OCI-LY7 (cell line): ENCODE measurements around the gene HTR3D. TPM values are rescaled to one million over a fixed set of nuclear protein-coding genes. Genes with fewer than 3 reads are reported as not detected.
"Not testable (repeated sequence)": the region's sequence is repeated elsewhere in the genome, so short reads cannot be mapped to it uniquely, and the experiment has no call there.

Experiments used
- BruUV-seq: library from RNA; stranded (reverse); fragments of 400-500 nt; replicated peaks from 2 replicates; lab custom pipeline; 2021; lab: Mats Ljungman, UMichigan
- CTCF ChIA-PET: fragments of 300-600 bp; sonication (Branson Sonifier 250); formaldehyde crosslinking; loops from one replicate; lab custom pipeline; 2022; ENCODE audit warnings: antibody characterized with exemption; ENCODE audit not compliant: unreplicated experiment; lab: Charles Lee
- POLR2A ChIA-PET: fragments of 300-600 bp; sonication (Branson Sonifier 250); formaldehyde crosslinking; loops from one replicate; lab custom pipeline; 2022; ENCODE audit warnings: antibody characterized with exemption; lab: Charles Lee
- DNase-seq: peaks from one replicate; pipeline ENCODE4 v3.0.0-alpha.2; 2015; ENCODE audit warnings: low spot score
- H2AFZ ChIP-seq: fragments of 200-600 bp; sonication (generic), shearing (Covaris generic); 2 replicates; pipeline ENCODE4 v1.6.1; 2014; ENCODE audit warnings: mild to moderate bottlenecking, antibody characterized with exemption, low read length, moderate library complexity
- H3K27ac ChIP-seq: fragments of 200-600 bp; sonication (generic); 2 replicates; pipeline ENCODE4 v1.5.1; 2014; ENCODE audit warnings: mixed run types, low read depth, mild to moderate bottlenecking, moderate library complexity, low read length, inconsistent platforms; ENCODE audit not compliant: poor library complexity, severe bottlenecking
- H3K36me3 ChIP-seq: fragments of 200-600 bp; sonication (generic); 2 replicates; pipeline ENCODE4 v1.6.1; 2014; ENCODE audit warnings: mild to moderate bottlenecking, antibody characterized with exemption, low read length, moderate library complexity, mixed read lengths; ENCODE audit not compliant: insufficient read depth
- H3K4me1 ChIP-seq: fragments of 200-600 bp; sonication (generic); 2 replicates; pipeline ENCODE4 v1.5.1; 2014; ENCODE audit warnings: mild to moderate bottlenecking, low read length; ENCODE audit not compliant: insufficient read depth, poor library complexity, severe bottlenecking
- H3K4me2 ChIP-seq: fragments of 200-600 bp; sonication (generic); 2 replicates; pipeline ENCODE4 v1.6.1; 2014; ENCODE audit warnings: mild to moderate bottlenecking, low read length
- H3K4me3 ChIP-seq: fragments of 200-600 bp; sonication (generic); 2 replicates; pipeline ENCODE4 v1.5.1; 2014; ENCODE audit warnings: mild to moderate bottlenecking, low read depth, low read length; ENCODE audit not compliant: poor library complexity, severe bottlenecking
- H3K79me2 ChIP-seq: fragments of 200-600 bp; sonication (generic); 2 replicates; pipeline ENCODE4 v1.6.1; 2016; ENCODE audit warnings: low read depth, mild to moderate bottlenecking, low read length, moderate library complexity, mixed read lengths; ENCODE audit not compliant: insufficient read depth
- H3K9me2 ChIP-seq: fragments of 200-600 bp; sonication (generic); 2 replicates; pipeline ENCODE4 v1.6.1; 2016; ENCODE audit warnings: mild to moderate bottlenecking, low read length, mixed read lengths; ENCODE audit not compliant: insufficient read depth
- H3K9me3 ChIP-seq: fragments of 200-600 bp; sonication (generic); 2 replicates; pipeline ENCODE4 v1.6.1; 2014; ENCODE audit warnings: mild to moderate bottlenecking, mixed run types, low read length, mixed read lengths
- H4K20me1 ChIP-seq: fragments of 200-600 bp; sonication (generic); 2 replicates; pipeline ENCODE4 v1.6.1; 2014; ENCODE audit warnings: mild to moderate bottlenecking, antibody characterized with exemption, low read length, moderate library complexity, mixed read lengths; ENCODE audit not compliant: insufficient read depth
- EZH2phosphoT487 ChIP-seq: fragments of 200-600 bp; sonication (generic); IDR thresholded peaks from 2 replicates; pipeline ENCODE4 v1.6.1; 2018; ENCODE audit warnings: low read depth, borderline replicate concordance, mild to moderate bottlenecking, mixed run types, antibody characterized with exemption, low read length, moderate library complexity, mixed read lengths
- intact Hi-C: fragments of 100-400 bp; cut with micrococcal nuclease; formaldehyde crosslinking; loops from one replicate; pipeline ENCODE4 v1.10.0; 2022; ENCODE audit not compliant: unreplicated experiment
- total RNA-seq, 2 experiments: library from RNA; depleted of rRNA in 1 of 2; stranded (reverse); fragments of >200 nt in 1 of 2; shearing (Covaris generic) in 1 of 2; gene quantifications; 2 replicates each; pipeline ENCODE4 v1.2.3, GENCODE V29; 2014 to 2022
- TF ChIP-seq, protein P1 (sequence below): fragments of 200-600 bp; sonication (generic); conservative IDR thresholded peaks from 2 replicates; pipeline ENCODE4 v1.5.1; 2014; ENCODE audit warnings: mild to moderate bottlenecking, antibody characterized with exemption, low read length, moderate library complexity, mixed read lengths

The HTR3D gene
- total RNA-seq, 2 experiments from 2014 or later = not detected

GRCh38 chr3:184029443-184029842, 2.1 kb upstream of the HTR3D start:
- Histone ChIP-seq H3K27ac (no peak overlapping the region), H3K4me1 (no peaks in the 10 kb centered on the region), H3K9me3 (no peaks in the 10 kb centered on the region), H4K20me1 (no peaks in the 10 kb centered on the region), H3K4me2 (no peak overlapping the region), H2AFZ (no peak overlapping the region), H3K9me2 (no peaks in the 10 kb centered on the region), H3K4me3 (no peak overlapping the region), H3K79me2 (no peaks in the 10 kb centered on the region), H3K36me3 (no peaks in the 10 kb centered on the region)
- CTCF ChIA-PET = no interaction called here
- DNase-seq = no peak
- POLR2A ChIA-PET = interaction anchor here (0.6 to 1.0 kb wide), 3 partner anchors 12 to 169 kb away, joined by 3 to 4 read pairs (median 3); partner anchors contain the start of gene ABCC5
- TF ChIP-seq, protein P1, sequence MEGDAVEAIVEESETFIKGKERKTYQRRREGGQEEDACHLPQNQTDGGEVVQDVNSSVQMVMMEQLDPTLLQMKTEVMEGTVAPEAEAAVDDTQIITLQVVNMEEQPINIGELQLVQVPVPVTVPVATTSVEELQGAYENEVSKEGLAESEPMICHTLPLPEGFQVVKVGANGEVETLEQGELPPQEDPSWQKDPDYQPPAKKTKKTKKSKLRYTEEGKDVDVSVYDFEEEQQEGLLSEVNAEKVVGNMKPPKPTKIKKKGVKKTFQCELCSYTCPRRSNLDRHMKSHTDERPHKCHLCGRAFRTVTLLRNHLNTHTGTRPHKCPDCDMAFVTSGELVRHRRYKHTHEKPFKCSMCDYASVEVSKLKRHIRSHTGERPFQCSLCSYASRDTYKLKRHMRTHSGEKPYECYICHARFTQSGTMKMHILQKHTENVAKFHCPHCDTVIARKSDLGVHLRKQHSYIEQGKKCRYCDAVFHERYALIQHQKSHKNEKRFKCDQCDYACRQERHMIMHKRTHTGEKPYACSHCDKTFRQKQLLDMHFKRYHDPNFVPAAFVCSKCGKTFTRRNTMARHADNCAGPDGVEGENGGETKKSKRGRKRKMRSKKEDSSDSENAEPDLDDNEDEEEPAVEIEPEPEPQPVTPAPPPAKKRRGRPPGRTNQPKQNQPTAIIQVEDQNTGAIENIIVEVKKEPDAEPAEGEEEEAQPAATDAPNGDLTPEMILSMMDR = no peak
- no peak for TF ChIP-seq EZH2phosphoT487
- no TSS peak for BruUV-seq
- intact Hi-C loops = no loop called here

GRCh38 chr3:184030536-184030935, 1.0 kb upstream of the HTR3D start:
- Histone ChIP-seq H3K79me2 (no peaks in the 10 kb centered on the region), H4K20me1 (no peaks in the 10 kb centered on the region), H3K9me3 (no peaks in the 10 kb centered on the region), H3K9me2 (no peaks in the 10 kb centered on the region), H3K4me1 (no peaks in the 10 kb centered on the region), H3K27ac (no peak overlapping the region), H3K4me3 (no peak overlapping the region), H3K4me2 (no peak overlapping the region), H3K36me3 (no peaks in the 10 kb centered on the region), H2AFZ (no peak overlapping the region)
- TF ChIP-seq, protein P1 = no peak
- no peak for TF ChIP-seq EZH2phosphoT487
- intact Hi-C loops = no loop called here
- no peak for DNase-seq
- POLR2A ChIA-PET = no interaction called here
- CTCF ChIA-PET = no interaction called here
- BruUV-seq = no TSS peak

DNA sequence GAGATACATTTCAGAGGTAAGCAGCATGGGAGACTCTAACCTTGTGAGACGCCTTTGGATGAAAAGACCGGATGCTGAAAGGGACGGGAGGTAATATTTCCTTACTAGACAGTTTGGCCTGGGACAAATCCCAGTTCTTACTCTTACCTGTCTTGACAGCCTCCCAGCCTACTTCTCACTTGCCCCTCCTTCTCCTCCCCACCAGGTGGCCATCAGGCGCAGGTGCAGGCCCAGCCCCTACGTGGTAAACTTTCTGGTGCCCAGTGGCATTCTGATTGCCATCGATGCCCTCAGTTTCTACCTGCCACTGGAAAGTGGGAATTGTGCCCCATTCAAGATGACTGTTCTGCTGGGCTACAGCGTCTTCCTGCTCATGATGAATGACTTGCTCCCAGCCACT, 6.3 kb downstream of the HTR3D start:
- Histone ChIP-seq H3K4me2 (no peak overlapping the region), H3K4me3 (no peak overlapping the region), H3K79me2 (no peaks in the 10 kb centered on the region), H3K36me3 (no peaks in the 10 kb centered on the region), H3K4me1 (no peaks in the 10 kb centered on the region), H3K27ac (no peak overlapping the region), H3K9me2 (no peaks in the 10 kb centered on the region), H2AFZ (no peak overlapping the region), H3K9me3 (no peaks in the 10 kb centered on the region), H4K20me1 (no peaks in the 10 kb centered on the region)
- no peak for DNase-seq
- ChIA-PET CTCF (no interaction called here), POLR2A (no interaction called here)
- BruUV-seq = no TSS peak
- intact Hi-C loops = no loop called here
- TF ChIP-seq EZH2phosphoT487 = no peak
- TF ChIP-seq, protein P1 = no peak

GRCh38 chr3:184038307-184038706, 6.8 kb downstream of the HTR3D start:
- CTCF ChIA-PET, H3K27ac ChIP-seq, intact Hi-C loops, H4K20me1 ChIP-seq, DNase-seq, BruUV-seq, H3K4me3 ChIP-seq, H3K9me2 ChIP-seq, H3K4me2 ChIP-seq, H3K4me1 ChIP-seq, H3K36me3 ChIP-seq, POLR2A ChIA-PET, H2AFZ ChIP-seq, H3K79me2 ChIP-seq, H3K9me3 ChIP-seq: not testable (repeated sequence)
